Cardiac septum (tissue), 1 donor: ENCODE measurements around the gene EPS8L3. TPM values are rescaled to one million over a fixed set of nuclear protein-coding genes. Genes with fewer than 3 reads are reported as not detected.
"Not testable (repeated sequence)": the region's sequence is repeated elsewhere in the genome, so short reads cannot be mapped to it uniquely, and the experiment has no call there.

ENCODE experiments used
- DNase-seq: peaks from one replicate; pipeline ENCODE4 v3.0.0-alpha.2; 2020; ENCODE audit warnings: low spot score
- intact Hi-C: fragments of 100-400 bp; cut with DNase I; formaldehyde crosslinking; loops from one replicate; pipeline ENCODE4 v1.14.0; 2022
- total RNA-seq: library from RNA; stranded (reverse); fragmentation: NEBNext Ultra II Directional; extraction: Animal tissue kit (Norgen Biotek cat#: 25700); gene quantifications from one replicate; pipeline ENCODE4 v1.2.1, GENCODE V29; 2021
- donor health status: DM: no; HTN: no; CAD: no.

The EPS8L3 gene
- total RNA-seq, 1 donor from 2014 or later, result not detected

GRCh38 chr1:109756848-109757521 lies 6.7 kb downstream of the EPS8L3 start:
- intact Hi-C loops, result no loop called here
- DNase-seq, result no peak

GRCh38 chr1:109756325-109756724 lies 7.4 kb downstream of the EPS8L3 start:
- DNase-seq, intact Hi-C loops: not testable (repeated sequence)

GRCh38 chr1:109754738-109755137 lies 9.0 kb downstream of the EPS8L3 start:
- intact Hi-C loops, result no loop called here
- no peak for DNase-seq

GRCh38 chr1:109751531-109752260 lies 12.0 kb downstream of the EPS8L3 start:
- no peak for DNase-seq
- intact Hi-C loops, result no loop called here

- intact Hi-C loops, result no loop called here
These were observed 12.8 kb downstream of the EPS8L3 start for GRCh38 chr1:109750920-109751319.

GRCh38 chr1:109750241-109750882 lies 13.4 kb downstream of the EPS8L3 start:
- intact Hi-C loops, result no loop called here

More at GRCh38 chr1:109750920-109751319, 12.8 kb downstream of the EPS8L3 start:
- no peak for DNase-seq

GRCh38 chr1:109749221-109749620 lies 14.5 kb downstream of the EPS8L3 start:
- no peak for DNase-seq
- intact Hi-C loops, result no loop called here

More at GRCh38 chr1:109750241-109750882, 13.4 kb downstream of the EPS8L3 start:
- DNase-seq, result no peak

- DNase-seq, intact Hi-C loops: not testable (repeated sequence)
These were observed 15.4 kb downstream of the EPS8L3 start for GRCh38 chr1:109748311-109748710.

GRCh38 chr1:109740615-109741373 lies 22.9 kb downstream of the EPS8L3 start, which contains the start of gene GSTM3:
GSTM3 (minus strand) TSS chr1:109741038; CDS start chr1:109740287, 751 bp downstream.
- intact Hi-C loops, result no loop called here
- no peak for DNase-seq

- intact Hi-C loops, result no loop called here
- peak; percentile 90 for DNase-seq
These were observed 23.7 kb downstream of the EPS8L3 start for GRCh38 chr1:109739738-109740614.

GRCh38 chr1:109733236-109733870 lies 30.4 kb downstream of the EPS8L3 start:
- no peak for DNase-seq
- intact Hi-C loops, result no loop called here

GRCh38 chr1:109732390-109732881 lies 31.3 kb downstream of the EPS8L3 start:
- no peak for DNase-seq
- intact Hi-C loops, result no loop called here

GRCh38 chr1:109730666-109731065 lies 33.1 kb downstream of the EPS8L3 start:
- intact Hi-C loops, result no loop called here

GRCh38 chr1:109728870-109729269 lies 34.9 kb downstream of the EPS8L3 start:
- DNase-seq, result no peak
- intact Hi-C loops, result no loop called here

More at GRCh38 chr1:109730666-109731065, 33.1 kb downstream of the EPS8L3 start:
- DNase-seq, result no peak

- intact Hi-C loops, result no loop called here
- no peak for DNase-seq
These were observed 36.9 kb downstream of the EPS8L3 start for GRCh38 chr1:109726728-109727373.

GRCh38 chr1:109726007-109726406 lies 37.7 kb downstream of the EPS8L3 start:
- intact Hi-C loops, result no loop called here
- no peak for DNase-seq

- no peak for DNase-seq
- intact Hi-C loops, result no loop called here
These were observed 38.2 kb downstream of the EPS8L3 start for GRCh38 chr1:109725510-109725909.

- intact Hi-C loops, result no loop called here
- no peak for DNase-seq
These were observed 38.8 kb downstream of the EPS8L3 start for GRCh38 chr1:109724933-109725332.
